ENCODE data around the gene SLC26A6.

SLC26A6 gene

GRCh38 chr3:48631516-48632448, 3.5 kb downstream of the SLC26A6 start:
- no peak for FAIRE-seq

- no peak for FAIRE-seq
Measured at GRCh38 chr3:48630833-48631232, 4.4 kb downstream of the SLC26A6 start.

DNA sequence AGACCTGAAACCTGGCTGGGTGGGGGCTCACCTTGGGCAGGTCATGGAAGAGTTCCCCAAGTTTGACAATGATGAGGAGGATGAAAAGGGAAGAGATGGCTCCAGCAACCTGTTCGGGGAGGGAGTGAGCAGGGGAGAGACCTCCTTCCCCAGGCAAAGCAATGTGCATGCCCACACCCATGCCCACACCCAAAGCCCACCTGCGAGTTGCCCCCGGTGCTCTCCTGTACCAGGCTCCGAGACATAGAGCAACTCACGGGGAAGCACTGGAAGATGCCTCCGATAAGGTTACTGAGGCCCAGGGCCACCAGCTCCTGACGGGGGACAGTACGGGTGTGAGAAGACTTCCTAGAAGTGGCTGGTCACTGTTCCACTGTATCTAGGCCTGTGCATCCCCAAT, 4.9 kb downstream of the SLC26A6 start:
- no peak for FAIRE-seq

- no peak for FAIRE-seq
Measured at GRCh38 chr3:48629894-48630293, 5.4 kb downstream of the SLC26A6 start.

DNA sequence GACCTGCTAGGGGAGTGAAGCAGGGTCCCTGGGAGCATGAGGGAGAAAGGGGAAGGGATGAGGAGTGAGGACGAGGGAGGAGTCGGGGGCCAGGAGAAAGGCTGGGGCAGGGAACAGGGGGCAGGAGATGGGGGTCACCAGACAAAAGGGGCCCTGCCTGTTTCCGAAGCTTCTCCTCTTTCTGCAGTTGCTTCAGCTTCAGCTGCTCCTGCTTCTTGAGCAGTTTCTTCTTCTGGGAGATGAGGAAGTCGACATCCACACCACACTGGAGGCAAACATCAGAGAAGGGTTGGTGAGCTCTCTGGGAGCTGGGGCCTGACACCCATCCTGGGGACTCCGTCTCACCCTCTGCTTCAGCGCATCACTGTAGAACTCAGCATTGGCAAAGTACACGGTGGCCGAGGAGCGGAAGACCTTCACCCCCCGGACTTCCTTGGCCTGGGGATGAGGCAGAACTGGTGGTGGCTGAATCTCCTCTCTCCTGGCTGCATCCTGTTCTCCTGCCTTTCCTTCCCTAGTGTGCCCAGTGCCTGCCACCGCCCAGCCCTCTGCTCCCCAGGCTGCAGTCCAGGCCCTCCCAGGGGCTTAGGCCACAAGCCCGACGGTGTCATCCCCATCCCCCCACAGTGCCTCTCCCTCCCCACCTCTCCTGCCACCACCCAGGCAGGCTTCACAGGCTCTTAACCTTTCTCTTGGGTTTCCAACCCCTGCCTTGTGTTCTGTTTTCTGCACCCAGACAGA, 6.8 kb downstream of the SLC26A6 start:
- FAIRE-seq, result no peak

GRCh38 chr3:48625600-48625999, 9.7 kb downstream of the SLC26A6 start:
- FAIRE-seq, result no peak

DNA sequence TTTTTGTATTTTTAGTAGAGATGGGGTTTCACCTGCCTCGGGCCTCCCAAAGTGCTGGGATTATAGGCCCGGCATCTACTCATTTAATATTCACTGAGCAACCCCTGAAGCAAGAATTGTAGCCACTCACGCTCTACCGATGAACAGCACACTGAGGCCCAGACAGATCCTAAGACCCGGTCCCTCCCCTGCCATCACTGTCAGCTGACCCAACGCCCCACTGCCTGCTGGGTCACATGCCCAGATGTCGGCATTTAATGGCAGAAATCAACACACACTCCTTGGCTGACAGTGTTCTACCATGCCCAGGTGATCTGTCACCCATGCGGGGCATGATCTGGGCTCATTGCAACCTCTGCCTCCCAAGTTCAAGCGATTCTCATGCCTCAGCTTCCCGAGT, 10.5 kb downstream of the SLC26A6 start:
- no peak for FAIRE-seq

GRCh38 chr3:48623851-48624547, 11.3 kb downstream of the SLC26A6 start:
- no peak for FAIRE-seq

- no peak for FAIRE-seq
Measured at GRCh38 chr3:48621461-48621869, 13.8 kb downstream of the SLC26A6 start, which contains the start of gene TMEM89. TMEM89 (minus strand) TSS chr3:48621769; CDS start chr3:48621756, 13 bp downstream.

- FAIRE-seq, result no peak
Measured at GRCh38 chr3:48619541-48620524, 15.4 kb downstream of the SLC26A6 start.

DNA sequence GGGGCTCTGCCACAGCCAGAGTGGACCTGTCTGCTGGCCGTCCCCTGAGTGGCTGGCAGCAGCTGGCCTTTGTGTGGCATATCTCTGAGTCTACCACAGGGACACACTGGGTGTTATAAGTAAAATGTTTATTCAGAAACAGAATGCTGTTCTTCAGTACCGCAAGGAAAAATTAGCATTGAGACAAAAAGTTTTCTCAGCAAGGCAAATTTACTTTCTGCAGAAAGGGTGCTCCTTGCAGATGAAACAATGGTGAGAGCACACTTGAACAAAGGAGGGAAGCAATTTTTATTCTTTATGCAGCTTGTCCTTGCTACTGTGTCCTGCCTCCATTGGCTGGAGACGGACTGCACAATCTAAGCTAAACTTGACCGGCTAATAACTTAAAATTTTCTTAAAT, 17.7 kb downstream of the SLC26A6 start:
- no peak for FAIRE-seq

DNA sequence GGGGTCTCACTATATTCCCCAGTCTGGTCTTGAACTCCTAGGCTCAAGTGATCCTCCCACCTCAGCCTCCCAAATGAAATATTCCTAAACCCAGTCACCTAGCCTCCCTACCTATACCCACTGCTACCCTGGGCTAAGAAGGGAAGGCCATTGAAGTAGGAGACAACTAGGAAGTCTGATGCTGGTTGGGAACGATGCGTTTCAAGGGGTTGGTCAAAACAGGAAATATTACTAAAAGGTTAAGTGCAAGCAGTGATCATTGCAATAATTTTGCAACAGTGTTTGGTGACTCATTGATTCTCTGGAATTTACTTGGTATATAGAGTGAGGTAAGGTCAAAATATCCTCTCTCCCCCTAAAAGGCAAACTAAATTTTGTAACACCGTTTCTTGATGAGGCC, 21.2 kb downstream of the SLC26A6 start:
- FAIRE-seq, result no peak

DNA sequence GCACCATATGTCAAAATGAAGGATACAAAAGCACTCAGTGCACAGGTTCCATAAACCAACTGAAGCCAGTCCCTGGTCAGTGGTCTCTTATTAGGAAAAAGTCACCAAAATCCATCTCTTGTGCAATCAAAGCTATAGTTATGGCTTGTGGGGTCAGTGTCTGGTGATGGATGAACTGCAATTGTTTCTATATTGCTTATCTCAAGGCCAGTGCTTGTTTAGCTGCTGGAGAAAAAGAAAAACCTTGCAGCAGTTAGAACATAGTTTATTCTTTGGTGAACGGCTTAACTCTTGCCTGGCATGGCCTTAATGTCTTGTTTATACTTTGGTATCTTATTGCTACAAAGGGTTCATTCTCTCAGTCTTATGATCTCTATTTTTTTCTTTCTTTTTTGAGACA, 23.0 kb downstream of the SLC26A6 start:
- no peak for FAIRE-seq

GRCh38 chr3:48609088-48610005, 25.9 kb downstream of the SLC26A6 start, which contains the start of gene UQCRC1:
UQCRC1 (minus strand) TSS chr3:48609646; CDS start chr3:48609620, 26 bp downstream.
- FAIRE-seq, result no peak

DNA sequence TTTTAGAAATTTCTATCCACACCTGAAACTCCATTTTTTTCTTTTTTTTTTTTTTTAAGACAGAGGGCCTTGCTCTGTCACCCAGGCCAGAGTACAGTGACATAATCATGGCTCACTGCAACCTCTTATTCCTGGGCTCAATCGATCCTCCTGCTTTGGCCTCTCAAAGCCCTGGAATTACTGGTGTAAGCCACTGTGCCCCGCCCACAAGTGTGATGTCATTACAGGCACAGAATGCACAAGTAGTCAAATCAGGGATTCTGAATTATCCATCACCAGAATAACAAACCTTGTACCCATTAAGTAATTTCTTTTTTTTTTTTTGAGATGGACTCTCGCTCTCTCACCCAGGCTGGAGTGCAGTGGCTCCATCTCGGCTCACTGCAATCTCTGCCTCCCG, 27.7 kb downstream of the SLC26A6 start:
- no peak for FAIRE-seq

- no peak for FAIRE-seq
Measured at GRCh38 chr3:48601622-48601994, 33.7 kb downstream of the SLC26A6 start.

- no peak for FAIRE-seq
Measured at GRCh38 chr3:48600711-48601621, 34.3 kb downstream of the SLC26A6 start.

DNA sequence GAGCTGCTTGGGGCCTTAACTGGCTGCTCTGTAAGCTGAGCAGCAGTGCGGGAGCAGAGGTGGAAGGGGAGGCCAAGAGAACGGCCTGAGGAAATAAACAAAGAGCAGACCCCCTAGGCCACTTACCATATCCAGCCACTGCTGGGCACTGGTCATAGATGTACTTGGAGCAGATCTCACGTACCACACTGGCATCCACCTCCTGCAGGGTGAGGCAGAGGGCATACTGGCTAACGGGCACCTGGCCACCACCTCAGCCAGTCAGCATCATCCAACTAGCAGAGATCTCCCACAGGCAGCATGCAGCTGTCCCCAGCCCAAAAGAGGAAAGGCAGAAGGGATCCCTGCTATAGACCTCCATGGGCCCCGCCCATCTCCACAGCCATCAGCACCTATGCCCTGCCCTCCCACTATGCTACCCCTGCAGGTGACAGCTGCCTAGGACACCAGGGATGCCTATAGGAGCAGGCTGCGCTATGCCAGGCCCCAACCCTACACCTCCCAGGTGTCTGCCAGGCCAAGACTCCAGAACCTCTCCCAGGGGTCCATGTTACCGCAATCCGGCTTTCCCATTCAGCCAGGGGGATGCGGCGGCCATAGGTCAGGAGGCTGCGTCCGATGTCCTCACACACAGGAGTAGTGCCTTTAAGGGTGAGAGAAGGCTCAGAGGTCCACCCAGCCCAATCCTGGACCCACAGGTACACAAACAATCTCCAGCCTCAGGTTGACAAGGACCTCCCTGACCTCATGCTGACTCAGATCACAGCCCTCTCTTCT, 35.6 kb downstream of the SLC26A6 start:
- FAIRE-seq, result no peak

GRCh38 chr3:48599077-48599501, 36.2 kb downstream of the SLC26A6 start:
- FAIRE-seq, result no peak
